GM12878 (cell line): ENCODE measurements around the gene ASPDH.

ENCODE experiments used
- CHD2 ChIP-seq: IDR thresholded peaks from 2 replicates; pipeline ENCODE4 v1.6.1; 2011; ENCODE audit warnings: low read depth, low read length, improper control_type of control experiment, borderline replicate concordance
- RAD21 ChIP-seq: IDR thresholded peaks from 2 replicates; pipeline ENCODE4 v1.6.1; 2011; ENCODE audit warnings: mild to moderate bottlenecking, low read depth, low read length, moderate library complexity; ENCODE audit not compliant: insufficient read depth
- SPI1 ChIP-seq: IDR thresholded peaks from 2 replicates; pipeline ENCODE4 v1.6.1; 2011; ENCODE audit warnings: low read depth, mild to moderate bottlenecking, low read length, moderate library complexity, borderline replicate concordance; ENCODE audit not compliant: insufficient read depth
- ZBED1 ChIP-seq: IDR thresholded peaks from 2 replicates; pipeline ENCODE4 v1.6.1; 2016; ENCODE audit warnings: borderline replicate concordance
- TF ChIP-seq, protein P1 (sequence below), 3 experiments: IDR thresholded peaks in 2 of 3; conservative IDR thresholded peaks in 1 of 3; 2 replicates each; pipeline ENCODE4 v1.5.1; 2011; ENCODE audit warnings: low read depth in 3 of 3, low read length in 3 of 3, mild to moderate bottlenecking in 3 of 3, control low read depth in 2 of 3, moderate library complexity in 2 of 3, inconsistent platforms in 1 of 3, mixed read lengths in 1 of 3; ENCODE audit not compliant: control insufficient read depth in 2 of 3, insufficient read depth in 1 of 3; ENCODE audit errors: extremely low read depth in 1 of 3
- TF ChIP-seq, protein P2 (sequence below): fragments of 450-650 bp; IDR thresholded peaks from 2 replicates; pipeline ENCODE4 v1.6.1; 2017; ENCODE audit warnings: mild to moderate bottlenecking
- TF ChIP-seq, protein P3 (sequence below): IDR thresholded peaks from 2 replicates; pipeline ENCODE4 v1.6.1; 2011; ENCODE audit warnings: low read depth, mild to moderate bottlenecking, low read length, moderate library complexity, borderline replicate concordance; ENCODE audit errors: extremely low read depth

DNA sequence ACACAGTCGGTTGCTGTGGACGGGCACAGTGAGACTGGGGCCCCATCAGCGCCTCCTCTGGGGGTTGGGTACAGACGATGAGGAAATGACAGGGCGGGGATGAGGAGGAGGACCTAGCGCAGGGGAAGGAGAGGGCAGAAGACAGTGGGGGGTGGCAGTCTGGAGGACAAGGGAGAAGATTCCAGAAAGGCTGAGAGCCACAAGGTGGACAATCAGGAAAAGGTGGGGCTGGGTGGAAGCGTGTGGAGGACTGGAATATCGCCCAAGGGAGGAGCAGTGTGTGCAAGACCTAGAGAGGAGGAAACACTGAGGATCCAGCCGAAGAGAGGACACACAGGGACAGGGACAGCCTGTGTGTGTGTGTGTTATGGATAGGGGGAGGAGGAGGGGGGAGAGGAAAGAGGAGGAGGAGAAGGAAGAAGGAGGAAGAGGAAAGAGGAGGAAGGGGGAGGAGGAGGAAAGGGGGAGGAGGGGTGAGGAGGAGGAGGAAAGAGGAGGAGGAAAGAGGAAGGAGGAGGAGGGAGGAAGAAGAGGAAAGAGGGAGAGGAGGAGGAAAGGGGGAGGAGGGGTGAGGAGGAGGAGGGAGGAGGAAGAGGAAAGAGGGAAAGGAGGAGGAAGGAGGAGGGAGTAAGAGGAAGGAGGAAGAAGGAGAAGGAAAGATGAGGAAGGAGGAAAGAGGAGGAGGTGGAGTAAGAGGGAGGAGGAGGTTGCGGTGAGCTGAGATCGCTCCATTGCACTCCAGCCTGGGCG, 21.2 kb downstream of the ASPDH start:
- TF ChIP-seq, protein P1, sequence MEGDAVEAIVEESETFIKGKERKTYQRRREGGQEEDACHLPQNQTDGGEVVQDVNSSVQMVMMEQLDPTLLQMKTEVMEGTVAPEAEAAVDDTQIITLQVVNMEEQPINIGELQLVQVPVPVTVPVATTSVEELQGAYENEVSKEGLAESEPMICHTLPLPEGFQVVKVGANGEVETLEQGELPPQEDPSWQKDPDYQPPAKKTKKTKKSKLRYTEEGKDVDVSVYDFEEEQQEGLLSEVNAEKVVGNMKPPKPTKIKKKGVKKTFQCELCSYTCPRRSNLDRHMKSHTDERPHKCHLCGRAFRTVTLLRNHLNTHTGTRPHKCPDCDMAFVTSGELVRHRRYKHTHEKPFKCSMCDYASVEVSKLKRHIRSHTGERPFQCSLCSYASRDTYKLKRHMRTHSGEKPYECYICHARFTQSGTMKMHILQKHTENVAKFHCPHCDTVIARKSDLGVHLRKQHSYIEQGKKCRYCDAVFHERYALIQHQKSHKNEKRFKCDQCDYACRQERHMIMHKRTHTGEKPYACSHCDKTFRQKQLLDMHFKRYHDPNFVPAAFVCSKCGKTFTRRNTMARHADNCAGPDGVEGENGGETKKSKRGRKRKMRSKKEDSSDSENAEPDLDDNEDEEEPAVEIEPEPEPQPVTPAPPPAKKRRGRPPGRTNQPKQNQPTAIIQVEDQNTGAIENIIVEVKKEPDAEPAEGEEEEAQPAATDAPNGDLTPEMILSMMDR (IDR thresholded peaks at IDR 0.05 in 2 of 3, conservative IDR thresholded peaks at IDR 0.05 in 1 of 3; ENCODE audit: control insufficient read depth in 2 of 3, extremely low read depth in 1 of 3, insufficient read depth in 1 of 3, low read depth in 3 of 3, low read length in 3 of 3) = no peak
- TF ChIP-seq, protein P2, sequence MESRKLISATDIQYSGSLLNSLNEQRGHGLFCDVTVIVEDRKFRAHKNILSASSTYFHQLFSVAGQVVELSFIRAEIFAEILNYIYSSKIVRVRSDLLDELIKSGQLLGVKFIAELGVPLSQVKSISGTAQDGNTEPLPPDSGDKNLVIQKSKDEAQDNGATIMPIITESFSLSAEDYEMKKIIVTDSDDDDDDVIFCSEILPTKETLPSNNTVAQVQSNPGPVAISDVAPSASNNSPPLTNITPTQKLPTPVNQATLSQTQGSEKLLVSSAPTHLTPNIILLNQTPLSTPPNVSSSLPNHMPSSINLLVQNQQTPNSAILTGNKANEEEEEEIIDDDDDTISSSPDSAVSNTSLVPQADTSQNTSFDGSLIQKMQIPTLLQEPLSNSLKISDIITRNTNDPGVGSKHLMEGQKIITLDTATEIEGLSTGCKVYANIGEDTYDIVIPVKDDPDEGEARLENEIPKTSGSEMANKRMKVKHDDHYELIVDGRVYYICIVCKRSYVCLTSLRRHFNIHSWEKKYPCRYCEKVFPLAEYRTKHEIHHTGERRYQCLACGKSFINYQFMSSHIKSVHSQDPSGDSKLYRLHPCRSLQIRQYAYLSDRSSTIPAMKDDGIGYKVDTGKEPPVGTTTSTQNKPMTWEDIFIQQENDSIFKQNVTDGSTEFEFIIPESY = no peak
- TF ChIP-seq RAD21 (no peak), CHD2 (no peak), ZBED1 (no peak), SPI1 (no peak)
- TF ChIP-seq, protein P3, sequence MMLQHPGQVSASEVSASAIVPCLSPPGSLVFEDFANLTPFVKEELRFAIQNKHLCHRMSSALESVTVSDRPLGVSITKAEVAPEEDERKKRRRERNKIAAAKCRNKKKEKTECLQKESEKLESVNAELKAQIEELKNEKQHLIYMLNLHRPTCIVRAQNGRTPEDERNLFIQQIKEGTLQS = no peak
